Right kidney (tissue), 1 donor: ENCODE data around the gene ZMIZ1.
A peak's percentile ranks its signal among the peaks of the same experiment; 100 is the strongest.

Experiments used
- DNase-seq: peaks from one replicate; pipeline ENCODE4 v3.0.0-alpha.2; 2016

Gene ZMIZ1

DNA sequence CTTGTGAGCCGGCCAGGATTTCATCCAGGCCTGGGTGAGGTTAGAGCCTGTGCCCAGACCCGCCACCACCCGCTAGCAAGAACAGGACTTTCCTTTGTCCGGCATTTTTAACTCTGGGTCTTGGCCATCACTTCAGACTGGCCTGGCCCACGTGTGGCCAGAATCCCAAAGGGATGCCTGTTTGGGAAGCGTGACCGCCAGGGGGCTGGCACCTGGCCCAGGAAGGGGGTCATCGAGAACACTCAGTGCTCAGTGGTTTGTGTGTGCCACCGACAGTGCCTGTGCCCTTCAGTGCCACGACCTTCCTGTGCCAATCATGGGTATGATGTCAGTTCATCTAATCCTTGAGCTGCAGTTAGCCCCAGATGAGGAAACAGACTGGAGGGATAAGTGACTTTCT is 85.0 kb downstream of the ZMIZ1 start:
- no peak for DNase-seq

GRCh38 chr10:79155301-79156081 is 86.7 kb downstream of the ZMIZ1 start:
- no peak for DNase-seq

DNA sequence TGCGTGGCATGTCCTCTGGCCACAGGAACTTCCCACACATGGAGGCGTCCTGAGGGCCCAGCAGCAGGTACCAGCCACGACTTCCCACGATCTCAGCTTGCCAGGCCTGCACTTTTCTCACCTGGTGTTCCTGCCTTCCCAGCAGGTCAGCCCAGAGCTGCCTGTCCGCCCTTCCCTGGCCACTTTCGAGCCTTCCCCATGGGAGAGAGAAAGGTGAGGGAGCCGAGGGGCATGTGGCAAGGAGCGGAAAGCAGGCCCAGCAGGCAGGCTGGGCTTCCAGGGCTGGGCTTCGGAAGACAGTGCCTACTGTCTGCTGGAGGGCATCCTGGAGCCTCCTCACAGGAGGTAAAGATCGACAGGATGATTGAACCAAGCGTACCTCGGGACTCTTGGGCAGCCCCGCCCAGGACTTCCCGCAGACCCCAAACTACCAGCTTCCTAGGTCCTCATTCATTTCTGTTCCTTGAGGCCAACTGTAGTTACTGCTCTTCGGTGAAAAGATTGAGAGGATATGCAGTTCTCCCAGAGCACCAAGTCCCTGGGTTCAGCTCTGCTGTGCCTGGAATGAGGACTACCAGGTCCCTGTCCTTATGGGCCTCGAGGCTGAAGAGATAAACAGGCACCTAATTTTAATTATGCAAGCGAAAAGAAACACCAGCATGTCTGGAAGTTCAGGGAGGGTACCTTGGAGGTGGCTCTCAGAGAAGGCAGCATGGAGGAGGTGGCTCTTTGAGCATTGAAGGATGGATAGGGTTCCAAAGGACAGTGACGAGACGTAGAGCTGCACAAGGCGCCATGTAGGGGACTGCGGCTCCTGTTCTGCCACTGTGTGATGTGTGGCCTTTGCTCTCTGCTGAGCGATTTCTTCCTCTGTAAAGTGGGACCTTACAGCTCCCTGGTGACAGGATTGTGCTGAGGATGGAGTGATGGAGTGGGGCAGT is 87.8 kb downstream of the ZMIZ1 start:
- DNase-seq: no peak

DNA sequence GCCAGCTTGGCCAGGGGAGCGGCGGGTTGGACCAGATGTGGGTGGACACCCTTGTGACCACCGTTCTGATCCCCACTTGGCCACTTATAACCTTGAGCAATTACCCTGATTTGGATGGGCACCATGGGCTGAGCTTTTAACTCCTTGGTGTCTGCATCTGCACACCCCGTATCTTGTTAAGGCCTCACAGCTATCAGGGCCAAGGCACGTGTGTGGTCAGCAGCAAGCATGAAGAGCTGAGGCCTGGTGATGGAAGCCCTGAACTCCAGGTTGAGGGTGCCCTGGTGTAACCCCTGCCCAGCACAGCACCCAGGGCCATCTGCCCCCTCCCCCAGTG is 89.2 kb downstream of the ZMIZ1 start:
- DNase-seq: no peak

DNA sequence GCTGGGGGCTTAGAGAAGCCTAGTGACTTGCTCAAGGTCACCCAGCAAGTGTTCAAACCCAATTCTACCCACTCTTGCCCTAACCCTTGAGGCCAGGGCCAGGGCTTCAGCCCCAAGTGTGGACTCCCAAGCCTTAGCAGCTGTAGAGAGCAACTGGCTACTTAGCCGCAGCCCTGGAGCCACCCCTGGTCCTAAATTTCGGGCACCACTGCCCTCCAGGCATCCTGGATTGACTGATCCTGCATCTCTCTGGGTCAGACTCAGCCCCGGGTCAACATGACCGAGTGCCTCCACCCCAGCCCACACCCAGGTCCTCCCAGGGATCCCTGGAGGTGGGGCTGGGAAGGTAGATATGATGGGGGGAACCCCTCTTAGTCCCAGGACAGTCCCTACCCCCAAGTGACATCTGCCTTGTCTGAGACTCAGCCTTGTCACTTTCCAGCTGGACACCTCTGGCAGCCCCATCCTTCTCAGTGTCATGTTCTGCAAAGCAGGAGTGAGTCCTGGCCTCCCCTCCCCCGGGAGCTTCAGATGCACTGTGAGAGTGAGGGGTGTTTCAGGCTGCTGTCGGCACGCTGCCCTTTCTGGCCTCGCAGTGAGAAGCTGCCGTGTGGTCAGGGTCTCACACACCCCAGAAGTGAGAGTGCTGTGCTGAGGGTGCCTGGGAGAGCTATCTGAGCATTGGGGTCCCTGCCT is 89.8 kb downstream of the ZMIZ1 start:
- no peak for DNase-seq

DNA sequence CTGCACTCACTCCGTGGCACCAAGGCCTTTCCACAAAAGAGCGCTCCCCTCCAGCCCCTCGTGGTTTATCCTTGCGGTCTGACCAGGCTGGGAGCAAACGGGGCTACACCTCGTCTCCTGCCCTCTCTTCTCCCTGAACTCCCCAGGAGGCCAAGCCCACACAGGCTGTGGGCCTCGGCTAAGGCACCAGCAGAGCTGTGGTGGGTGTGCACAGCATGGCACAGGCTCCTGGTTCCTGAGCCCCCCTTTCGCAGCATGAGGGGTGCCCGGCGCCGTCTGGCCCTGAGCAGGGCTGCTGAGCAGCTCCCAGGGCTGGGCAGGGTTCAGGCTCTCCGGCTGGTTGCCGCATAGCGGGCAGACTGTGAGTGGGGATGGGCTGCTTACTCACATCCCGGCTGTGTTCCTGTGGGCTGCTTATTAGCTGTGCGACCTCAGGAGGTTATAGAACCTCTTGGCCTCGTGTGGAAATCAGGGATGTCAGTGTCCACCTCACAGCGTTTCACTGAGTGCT is 90.4 kb downstream of the ZMIZ1 start:
- DNase-seq: no peak

DNA sequence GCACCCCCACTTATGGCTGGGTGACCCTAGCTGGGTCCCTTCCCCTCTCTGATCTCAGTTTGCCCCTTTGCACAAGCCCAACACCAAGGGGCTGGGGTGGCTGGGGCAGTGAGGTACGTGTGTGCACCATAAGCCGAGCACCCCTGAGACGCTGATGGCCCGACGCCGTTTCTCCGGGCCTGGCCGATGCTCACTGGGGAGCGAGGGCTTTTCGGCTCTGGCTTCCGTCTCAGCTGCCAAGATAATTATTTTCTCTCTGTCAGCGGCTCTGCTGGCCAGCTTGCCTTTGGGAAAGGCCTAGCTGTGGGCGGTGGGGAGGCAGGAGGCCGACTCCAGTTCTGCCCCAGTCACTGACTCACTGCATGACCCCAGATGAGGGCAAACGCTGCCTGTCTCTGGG is 91.0 kb downstream of the ZMIZ1 start:
- no peak for DNase-seq

- DNase-seq: no peak
Measured at GRCh38 chr10:79160191-79160590, 91.4 kb downstream of the ZMIZ1 start.

DNA sequence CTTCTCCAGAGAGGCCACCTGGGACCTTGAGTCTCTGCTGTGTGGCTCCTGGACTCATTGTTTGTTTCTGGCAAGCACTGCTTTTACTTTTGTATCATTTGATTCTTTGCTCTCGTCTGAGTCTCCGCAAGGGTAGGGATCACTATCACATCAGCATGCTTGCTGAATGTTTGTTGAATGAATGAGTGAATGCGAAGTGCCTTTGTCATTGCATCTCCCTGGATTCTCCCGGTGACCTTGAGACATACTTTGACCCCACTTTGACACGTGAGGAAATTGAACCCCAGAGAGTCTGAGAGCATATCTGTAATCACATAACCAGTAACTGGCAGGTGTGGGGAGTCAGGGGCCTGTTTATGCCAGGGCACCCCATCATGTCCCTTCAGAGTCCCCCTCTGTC is 92.8 kb downstream of the ZMIZ1 start:
- DNase-seq: no peak

DNA sequence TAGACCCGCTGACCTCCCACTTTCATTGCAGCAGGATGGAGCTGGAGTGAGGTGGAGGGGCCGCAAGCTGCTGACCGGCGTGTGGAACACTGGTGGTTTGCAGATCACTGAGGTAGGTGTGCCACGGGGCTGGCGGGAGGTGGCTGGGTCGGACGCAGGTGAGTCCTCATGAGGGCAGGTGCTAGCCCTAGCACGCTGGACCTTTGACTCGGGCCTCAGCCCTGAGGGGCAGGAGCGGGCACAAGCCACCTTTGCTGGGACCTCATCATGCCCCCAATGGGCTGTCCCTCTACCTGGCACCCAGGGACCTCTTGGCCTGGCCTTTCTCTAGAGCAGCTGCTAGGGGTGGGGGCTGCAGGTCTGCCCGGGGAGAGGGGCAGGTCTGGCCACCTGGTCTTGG is 93.3 kb downstream of the ZMIZ1 start:
- no peak for DNase-seq

DNA sequence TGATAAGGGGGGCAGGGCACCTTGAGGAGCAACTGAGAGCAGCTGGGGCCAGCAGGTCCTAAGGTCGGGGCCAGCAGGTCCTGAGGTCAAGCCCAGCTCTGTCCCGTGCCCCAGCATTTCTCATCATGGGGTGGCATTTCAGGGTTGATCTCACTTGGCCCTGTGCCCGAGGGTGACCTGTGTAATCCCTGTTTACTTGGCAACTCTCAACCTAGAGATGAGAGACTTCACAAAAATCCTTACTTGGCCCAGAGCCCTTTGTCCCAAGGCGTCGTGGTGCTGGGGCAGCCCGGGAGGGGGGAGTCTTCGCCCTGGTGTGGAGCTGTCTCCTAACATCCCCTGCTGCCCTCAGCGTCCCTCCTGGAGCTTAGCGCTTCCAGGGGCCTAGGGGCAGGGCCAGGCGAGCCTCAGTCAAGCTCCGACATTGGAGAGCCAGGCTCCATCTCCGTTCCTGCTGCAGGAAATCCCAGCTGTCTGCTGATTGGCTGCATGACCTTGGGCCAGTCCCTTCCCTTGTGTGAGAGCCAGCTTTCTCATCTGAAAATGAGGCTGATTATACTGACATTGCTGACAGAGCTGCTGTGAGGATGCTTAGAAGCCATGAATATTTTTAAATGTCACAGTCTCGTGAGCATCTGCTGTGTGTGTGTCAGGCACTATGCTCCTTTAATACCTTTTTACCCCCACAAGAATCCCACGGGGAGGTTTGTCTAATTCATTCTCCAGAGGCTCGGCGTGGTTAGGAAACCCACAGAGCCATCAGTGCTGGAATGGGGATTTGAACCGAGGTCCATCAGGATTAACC is 94.3 kb downstream of the ZMIZ1 start:
- DNase-seq: no peak

DNA sequence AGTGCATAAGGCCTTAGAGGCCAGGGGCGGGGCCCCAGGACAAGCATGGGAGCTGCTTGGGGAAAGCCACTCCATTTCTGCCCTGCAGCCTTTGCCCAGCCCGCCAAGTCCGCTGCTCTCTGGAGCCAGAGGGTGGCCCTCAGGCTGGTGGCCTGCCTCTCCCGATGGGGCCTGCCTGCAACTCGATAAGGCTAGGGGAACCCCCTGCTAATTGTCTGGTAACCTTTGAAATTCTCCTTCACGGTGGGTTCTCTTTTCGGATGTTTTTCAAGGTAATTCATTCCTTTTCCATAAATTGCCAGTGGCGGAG is 94.9 kb downstream of the ZMIZ1 start:
- no peak for DNase-seq

DNA sequence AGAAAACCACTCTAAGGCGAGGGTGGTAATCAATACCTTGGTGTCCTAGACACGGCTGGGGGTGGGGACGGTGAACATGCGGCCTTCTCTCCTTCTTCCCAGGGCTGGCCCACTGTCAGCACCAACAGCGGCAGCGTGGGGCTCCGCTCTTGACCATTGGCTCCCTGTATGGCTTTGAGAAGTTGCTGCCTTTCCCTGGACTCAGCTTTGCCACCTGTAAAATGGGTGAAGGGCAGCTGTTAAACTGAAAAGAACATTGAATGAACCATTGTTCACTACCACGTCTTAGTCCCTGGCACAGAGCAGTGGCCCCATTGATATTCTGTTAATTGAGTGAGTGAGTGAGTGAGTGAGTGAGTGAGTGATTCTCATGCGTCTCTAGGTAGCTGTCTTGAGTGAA is 95.3 kb downstream of the ZMIZ1 start:
- no peak for DNase-seq

- DNase-seq: no peak
Measured at GRCh38 chr10:79165070-79165778, 96.5 kb downstream of the ZMIZ1 start.

GRCh38 chr10:79166312-79166721 is 97.6 kb downstream of the ZMIZ1 start:
- DNase-seq: peak; percentile 47

DNA sequence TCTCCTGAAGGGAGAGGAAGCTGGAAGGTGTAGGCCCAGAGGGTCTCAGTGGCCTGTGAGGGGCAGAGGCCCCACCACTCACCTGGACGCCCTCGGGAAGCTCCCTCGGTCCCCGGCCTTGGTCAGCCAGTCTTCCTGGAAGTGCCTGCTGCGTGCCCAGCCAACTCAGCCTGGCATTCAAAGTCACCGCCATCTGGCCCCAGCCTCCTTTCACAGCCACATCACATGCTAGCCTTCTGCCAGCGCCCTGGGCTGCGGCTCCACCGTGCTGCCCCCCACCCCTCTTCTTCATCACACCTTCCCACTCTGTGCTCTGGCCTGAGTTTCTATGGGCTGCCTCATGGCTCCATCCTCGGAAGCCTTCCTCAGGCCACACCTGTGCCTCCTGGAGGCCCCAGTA is 98.0 kb downstream of the ZMIZ1 start:
- DNase-seq: no peak

GRCh38 chr10:79167537-79167936 is 98.8 kb downstream of the ZMIZ1 start:
- DNase-seq: no peak

- no peak for DNase-seq
Measured at GRCh38 chr10:79168210-79168609, 99.4 kb downstream of the ZMIZ1 start.

GRCh38 chr10:79170226-79170752 is 101.5 kb downstream of the ZMIZ1 start:
- DNase-seq: no peak

DNA sequence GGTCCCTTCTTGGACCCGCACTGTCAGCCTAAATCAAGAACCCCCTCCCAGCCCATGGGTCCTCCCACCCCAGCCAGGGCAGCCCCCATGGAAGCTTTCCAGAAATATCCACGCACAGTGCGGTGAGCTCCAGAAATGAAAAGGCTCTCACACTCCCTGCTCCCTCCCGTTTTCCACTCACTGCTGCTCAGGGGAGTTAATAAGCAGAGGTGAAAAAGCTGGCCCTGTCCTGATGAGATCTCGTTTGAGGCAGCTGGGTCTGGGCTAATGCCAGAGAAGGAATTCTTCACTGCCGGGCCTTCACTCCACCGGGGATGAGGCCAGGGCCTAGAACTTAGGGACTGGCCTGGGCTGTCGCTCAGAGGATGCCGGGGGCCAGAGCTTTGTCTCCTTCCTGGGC is 102.2 kb downstream of the ZMIZ1 start:
- no peak for DNase-seq

DNA sequence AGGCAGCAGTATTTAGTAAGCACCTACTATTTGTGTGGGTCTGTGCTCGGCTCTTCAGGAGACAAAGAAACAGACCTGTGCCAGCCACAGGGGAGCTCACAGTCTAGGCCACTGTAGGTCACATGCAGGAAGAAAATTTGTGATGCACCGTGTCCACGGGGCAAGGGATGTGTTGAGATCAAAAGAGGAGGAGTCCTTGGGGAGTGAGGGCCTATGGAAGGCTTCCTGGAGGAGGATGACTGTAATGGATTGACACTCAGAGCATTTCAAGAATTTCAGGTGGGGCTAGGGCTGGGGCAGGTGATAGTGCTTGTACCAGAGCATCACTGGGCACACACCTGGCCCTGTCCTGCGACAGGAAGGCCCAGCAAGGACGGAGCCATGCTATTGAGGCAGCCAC is 102.7 kb downstream of the ZMIZ1 start:
- no peak for DNase-seq
